Endothelial cell of umbilical vein (primary cell): ENCODE data around the gene NUP50. TPM values are rescaled to one million over a fixed set of nuclear protein-coding genes. Genes with fewer than 3 reads are reported as not detected.

Experiments used
- BruUV-seq: library from RNA; stranded (reverse); fragments of 400-500 nt; replicated peaks from 2 replicates; lab custom pipeline; 2021; lab: Mats Ljungman, UMichigan
- CTCF ChIA-PET: fragments of 300-600, 350-600 bp; sonication (Branson Sonifier 250); formaldehyde crosslinking; loops from one replicate; lab custom pipeline; 2021; ENCODE audit warnings: antibody characterized with exemption, inconsistent platforms; lab: Charles Lee
- POLR2A ChIA-PET: fragments of 300-600, 350-600 bp; sonication (Branson Sonifier 250); formaldehyde crosslinking; loops from one replicate; lab custom pipeline; 2021; ENCODE audit warnings: antibody characterized with exemption, inconsistent platforms; lab: Charles Lee
- DNase-seq: peaks from one replicate; pipeline ENCODE4 v3.0.0-alpha.2; 2011; ENCODE audit warnings: low read depth, low spot score
- FAIRE-seq: peaks from 2 replicates; lab custom pipeline; 2011; peaks lifted over from hg19 to GRCh38; lab: Jason Lieb, UNC
- H2AFZ ChIP-seq: 2 replicates; pipeline ENCODE4 v1.6.0; 2012; ENCODE audit warnings: low read depth, low read length, control low read depth, inconsistent platforms
- H3K27ac ChIP-seq: 2 replicates; pipeline ENCODE4 v1.5.1; 2011; ENCODE audit warnings: low read depth, mild to moderate bottlenecking, control low read depth, low read length, moderate library complexity; ENCODE audit not compliant: insufficient read depth
- H3K27me3 ChIP-seq, 2 experiments: 2 replicates each; pipeline versions ENCODE4 v1.6.0 to v1.6.1; 2011; ENCODE audit warnings: low read length in 2 of 2, mixed read lengths in 1 of 2; ENCODE audit not compliant: control insufficient read depth in 2 of 2, insufficient read depth in 2 of 2
- H3K36me3 ChIP-seq, 2 experiments: 2 replicates in 1 of 2; 3 replicates in 1 of 2; pipeline ENCODE4 v1.5.1; 2011; ENCODE audit warnings: low read length in 2 of 2, mild to moderate bottlenecking in 1 of 2, moderate library complexity in 1 of 2; ENCODE audit not compliant: control insufficient read depth in 2 of 2, insufficient read depth in 2 of 2; ENCODE audit errors: extremely low read depth in 1 of 2
- H3K4me1 ChIP-seq: 3 replicates; pipeline ENCODE4 v1.5.1; 2011; ENCODE audit warnings: mild to moderate bottlenecking, low read length; ENCODE audit not compliant: control insufficient read depth, insufficient read depth; ENCODE audit errors: extremely low read depth
- H3K4me2 ChIP-seq: 2 replicates; pipeline ENCODE4 v1.6.1; 2011; ENCODE audit warnings: low read length, control low read depth, mixed read lengths; ENCODE audit not compliant: insufficient read depth
- H3K4me3 ChIP-seq, 3 experiments: fragments of 200-600 bp in 1 of 3; sonication (generic), shearing (Covaris generic) in 1 of 3; replicated peaks in 1 of 3; 2 replicates each; pipeline ENCODE4 v1.5.1; 2011 to 2016; ENCODE audit warnings: control low read depth in 3 of 3, low read length in 3 of 3, mild to moderate bottlenecking in 2 of 3, inconsistent platforms in 1 of 3, low read depth in 1 of 3, moderate library complexity in 1 of 3; ENCODE audit not compliant: insufficient read depth in 1 of 3
- H3K79me2 ChIP-seq: 2 replicates; pipeline ENCODE4 v1.6.0; 2012; ENCODE audit warnings: low read length, inconsistent platforms; ENCODE audit not compliant: control insufficient read depth, insufficient read depth
- H3K9ac ChIP-seq: replicated peaks from 2 replicates; pipeline ENCODE3; 2011; ENCODE audit warnings: low read length, control low read depth; ENCODE audit not compliant: insufficient read depth; ENCODE audit errors: extremely low read depth
- H3K9me1 ChIP-seq: replicated peaks from 3 replicates; pipeline ENCODE4 v1.6.0; 2011; ENCODE audit warnings: mild to moderate bottlenecking, low read length; ENCODE audit not compliant: control insufficient read depth, insufficient read depth; ENCODE audit errors: extremely low read depth
- H3K9me3 ChIP-seq: replicated peaks from 2 replicates; pipeline ENCODE4 v1.5.1; 2012; ENCODE audit warnings: low read length, inconsistent platforms; ENCODE audit not compliant: control insufficient read depth, insufficient read depth
- H4K20me1 ChIP-seq: replicated peaks from 2 replicates; pipeline ENCODE3; 2011; ENCODE audit warnings: mild to moderate bottlenecking, low read length; ENCODE audit not compliant: control insufficient read depth, insufficient read depth; ENCODE audit errors: extremely low read depth
- EZH2 ChIP-seq: IDR thresholded peaks from 2 replicates; pipeline ENCODE4 v1.6.1; 2012; ENCODE audit warnings: borderline replicate concordance, low read depth, mild to moderate bottlenecking, moderate library complexity, low read length, inconsistent platforms; ENCODE audit not compliant: severe bottlenecking
- FOS ChIP-seq: IDR thresholded peaks from 2 replicates; pipeline ENCODE4 v1.6.1; 2011; ENCODE audit warnings: mild to moderate bottlenecking, low read length, moderate library complexity, borderline replicate concordance; ENCODE audit not compliant: insufficient read depth
- GATA2 ChIP-seq: IDR thresholded peaks from 2 replicates; pipeline ENCODE4 v1.7.0; 2011; ENCODE audit warnings: low read depth, mild to moderate bottlenecking, moderate library complexity, mixed read lengths, low read length; ENCODE audit not compliant: insufficient read length, insufficient read depth
- JUN ChIP-seq: IDR thresholded peaks from 2 replicates; pipeline ENCODE4 v1.6.1; 2011; ENCODE audit warnings: borderline replicate concordance, low read depth; ENCODE audit not compliant: insufficient read length, insufficient read depth
- MYC ChIP-seq: IDR thresholded peaks from one replicate; pipeline ENCODE4 v1.6.1; 2011; ENCODE audit warnings: mild to moderate bottlenecking, low read depth, low read length
- POLR2A ChIP-seq: IDR thresholded peaks from 2 replicates; pipeline ENCODE4 v1.6.1; 2012; ENCODE audit warnings: low read depth, mild to moderate bottlenecking, control low read depth, low read length
- POLR2AphosphoS5 ChIP-seq: IDR thresholded peaks from 2 replicates; pipeline ENCODE4 v1.6.1; 2012; ENCODE audit warnings: low read depth, mild to moderate bottlenecking, control low read depth, low read length, moderate library complexity; ENCODE audit not compliant: insufficient read depth
- dilution Hi-C: fragments of 300-500 bp; cut with MboI; formaldehyde crosslinking; loops from one replicate; pipeline ENCODE4 v1.15.0; 2019; ENCODE audit warnings: low sequenced_read_pairs; ENCODE audit not compliant: extremely low pct_ligation_motif_present
- intact Hi-C: fragments of 100-400 bp; cut with micrococcal nuclease; formaldehyde crosslinking; loops from one replicate; pipeline ENCODE4 v1.10.0; 2022
- polyA plus RNA-seq, 4 experiments: library from polyadenylated mRNA; depleted of rRNA in 3 of 4; stranded (reverse) in 3 of 4; unstranded in 1 of 4; fragments of >200 nt; gene quantifications; 2 replicates each; pipeline versions ENCODE4 v1.2.1 to v1.2.3, GENCODE V29; 2011 to 2012; ENCODE audit warnings: missing spikeins in 1 of 4
- total RNA-seq: library from RNA; stranded (reverse); gene quantifications from 2 replicates; pipeline ENCODE4 v1.2.3, GENCODE V29; 2021
- TF ChIP-seq, protein P1 (sequence below), 2 donors: IDR thresholded peaks; 1 replicate in 1 of 2; 2 replicates in 1 of 2; pipeline ENCODE4 v1.5.1; 2011; ENCODE audit warnings: low read length in 2 of 2, mild to moderate bottlenecking in 2 of 2, moderate library complexity in 2 of 2, control low read depth in 1 of 2, inconsistent platforms in 1 of 2, low read depth in 1 of 2; ENCODE audit not compliant: insufficient read depth in 1 of 2; ENCODE audit errors: extremely low read depth in 1 of 2
- TF ChIP-seq, protein P2 (sequence below): IDR thresholded peaks from 2 replicates; pipeline ENCODE4 v1.6.1; 2011; ENCODE audit not compliant: insufficient read depth, insufficient read length

NUP50 gene
- total and polyA plus RNA-seq, 2 donors (not counting 3 experiments of a cell fraction or from before 2014, with no cell fraction given): 12.4 to 90.9 TPM

DNA sequence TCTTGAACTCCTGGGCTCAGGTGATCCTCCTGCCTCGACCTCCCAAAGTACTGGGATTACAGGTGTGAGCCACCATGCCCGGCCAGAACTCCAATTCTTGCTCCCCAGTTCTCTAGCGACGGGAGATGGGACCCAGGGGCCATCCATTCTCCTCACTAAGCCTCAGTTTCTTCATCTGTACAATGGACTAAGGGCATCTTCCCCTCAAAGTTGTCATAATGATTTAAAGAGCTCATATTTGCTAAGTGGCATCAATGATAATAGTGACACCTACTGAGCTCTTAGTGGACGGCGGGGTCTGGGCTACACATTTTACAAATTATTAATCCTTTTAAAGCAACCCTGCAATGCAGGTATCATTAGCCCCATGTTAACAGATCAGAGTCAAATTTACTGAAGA, 42.5 kb downstream of the NUP50 start:
- H3K79me2 ChIP-seq: no peaks in the 10 kb centered on the region
- no peak overlapping the region for H3K4me2 ChIP-seq
- H3K9ac ChIP-seq: no peak overlapping the region
- no peaks in the 10 kb centered on the region for H3K27me3 ChIP-seq
- FAIRE-seq (no peak), DNase-seq (no peak)
- dilution Hi-C loops (no loop called here), intact Hi-C loops (no loop called here)
- H3K4me3 ChIP-seq: no peak overlapping the region
- H2AFZ ChIP-seq: no peak overlapping the region
- H3K36me3 ChIP-seq: peaks cover 0 to 13% of the 10 kb centered on the region in 2 experiments
- no peaks in the 10 kb centered on the region for H3K9me1 ChIP-seq
- no peak overlapping the region for H3K27ac ChIP-seq
- no peaks in the 10 kb centered on the region for H3K9me3 ChIP-seq
- no peaks in the 10 kb centered on the region for H4K20me1 ChIP-seq
- no TSS peak for BruUV-seq
- H3K4me1 ChIP-seq: peaks cover 2% of the 10 kb centered on the region
- ChIA-PET CTCF (interaction anchor here (0.6 to 0.8 kb wide), 2 partner anchors 105 to 411 kb away, joined by 3 to 4 read pairs; no protein-coding TSS in a partner anchor), POLR2A (no interaction called here)
- TF ChIP-seq POLR2AphosphoS5: no peak
- no peak for TF ChIP-seq POLR2A
- TF ChIP-seq, protein P1, sequence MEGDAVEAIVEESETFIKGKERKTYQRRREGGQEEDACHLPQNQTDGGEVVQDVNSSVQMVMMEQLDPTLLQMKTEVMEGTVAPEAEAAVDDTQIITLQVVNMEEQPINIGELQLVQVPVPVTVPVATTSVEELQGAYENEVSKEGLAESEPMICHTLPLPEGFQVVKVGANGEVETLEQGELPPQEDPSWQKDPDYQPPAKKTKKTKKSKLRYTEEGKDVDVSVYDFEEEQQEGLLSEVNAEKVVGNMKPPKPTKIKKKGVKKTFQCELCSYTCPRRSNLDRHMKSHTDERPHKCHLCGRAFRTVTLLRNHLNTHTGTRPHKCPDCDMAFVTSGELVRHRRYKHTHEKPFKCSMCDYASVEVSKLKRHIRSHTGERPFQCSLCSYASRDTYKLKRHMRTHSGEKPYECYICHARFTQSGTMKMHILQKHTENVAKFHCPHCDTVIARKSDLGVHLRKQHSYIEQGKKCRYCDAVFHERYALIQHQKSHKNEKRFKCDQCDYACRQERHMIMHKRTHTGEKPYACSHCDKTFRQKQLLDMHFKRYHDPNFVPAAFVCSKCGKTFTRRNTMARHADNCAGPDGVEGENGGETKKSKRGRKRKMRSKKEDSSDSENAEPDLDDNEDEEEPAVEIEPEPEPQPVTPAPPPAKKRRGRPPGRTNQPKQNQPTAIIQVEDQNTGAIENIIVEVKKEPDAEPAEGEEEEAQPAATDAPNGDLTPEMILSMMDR (IDR thresholded peaks at IDR 0.05; ENCODE audit: extremely low read depth in 1 of 2, insufficient read depth in 1 of 2, low read depth in 1 of 2, low read length in 2 of 2): no peak
- TF ChIP-seq MYC: no peak
- no peak for TF ChIP-seq JUN
- TF ChIP-seq, protein P2, sequence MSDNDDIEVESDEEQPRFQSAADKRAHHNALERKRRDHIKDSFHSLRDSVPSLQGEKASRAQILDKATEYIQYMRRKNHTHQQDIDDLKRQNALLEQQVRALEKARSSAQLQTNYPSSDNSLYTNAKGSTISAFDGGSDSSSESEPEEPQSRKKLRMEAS: no peak
- no peak for TF ChIP-seq EZH2
- no peak for TF ChIP-seq GATA2
- TF ChIP-seq FOS: no peak
